Endothelial cell of umbilical vein (primary cell): Measurements from ENCODE around the gene GALNT11. TPM values are rescaled to one million over a fixed set of nuclear protein-coding genes. Genes with fewer than 3 reads are reported as not detected.

Source experiments
- BruUV-seq: library from RNA; stranded (reverse); fragments of 400-500 nt; replicated peaks from 2 replicates; lab custom pipeline; 2021; lab: Mats Ljungman, UMichigan
- CTCF ChIA-PET: fragments of 300-600, 350-600 bp; sonication (Branson Sonifier 250); formaldehyde crosslinking; loops from one replicate; lab custom pipeline; 2021; ENCODE audit warnings: antibody characterized with exemption, inconsistent platforms; lab: Charles Lee
- POLR2A ChIA-PET: fragments of 300-600, 350-600 bp; sonication (Branson Sonifier 250); formaldehyde crosslinking; loops from one replicate; lab custom pipeline; 2021; ENCODE audit warnings: antibody characterized with exemption, inconsistent platforms; lab: Charles Lee
- DNase-seq: peaks from one replicate; pipeline ENCODE4 v3.0.0-alpha.2; 2011; ENCODE audit warnings: low read depth, low spot score
- FAIRE-seq: peaks from 2 replicates; lab custom pipeline; 2011; peaks lifted over from hg19 to GRCh38; lab: Jason Lieb, UNC
- H2AFZ ChIP-seq: 2 replicates; pipeline ENCODE4 v1.6.0; 2012; ENCODE audit warnings: low read depth, low read length, control low read depth, inconsistent platforms
- H3K27ac ChIP-seq: 2 replicates; pipeline ENCODE4 v1.5.1; 2011; ENCODE audit warnings: low read depth, mild to moderate bottlenecking, control low read depth, low read length, moderate library complexity; ENCODE audit not compliant: insufficient read depth
- H3K27me3 ChIP-seq, 2 experiments: 2 replicates each; pipeline versions ENCODE4 v1.6.0 to v1.6.1; 2011; ENCODE audit warnings: low read length in 2 of 2, mixed read lengths in 1 of 2; ENCODE audit not compliant: control insufficient read depth in 2 of 2, insufficient read depth in 2 of 2
- H3K36me3 ChIP-seq, 2 experiments: 2 replicates in 1 of 2; 3 replicates in 1 of 2; pipeline ENCODE4 v1.5.1; 2011; ENCODE audit warnings: low read length in 2 of 2, mild to moderate bottlenecking in 1 of 2, moderate library complexity in 1 of 2; ENCODE audit not compliant: control insufficient read depth in 2 of 2, insufficient read depth in 2 of 2; ENCODE audit errors: extremely low read depth in 1 of 2
- H3K4me1 ChIP-seq: 3 replicates; pipeline ENCODE4 v1.5.1; 2011; ENCODE audit warnings: mild to moderate bottlenecking, low read length; ENCODE audit not compliant: control insufficient read depth, insufficient read depth; ENCODE audit errors: extremely low read depth
- H3K4me2 ChIP-seq: 2 replicates; pipeline ENCODE4 v1.6.1; 2011; ENCODE audit warnings: low read length, control low read depth, mixed read lengths; ENCODE audit not compliant: insufficient read depth
- H3K4me3 ChIP-seq, 3 experiments: fragments of 200-600 bp in 1 of 3; sonication (generic), shearing (Covaris generic) in 1 of 3; replicated peaks in 1 of 3; 2 replicates each; pipeline ENCODE4 v1.5.1; 2011 to 2016; ENCODE audit warnings: control low read depth in 3 of 3, low read length in 3 of 3, mild to moderate bottlenecking in 2 of 3, inconsistent platforms in 1 of 3, low read depth in 1 of 3, moderate library complexity in 1 of 3; ENCODE audit not compliant: insufficient read depth in 1 of 3
- H3K79me2 ChIP-seq: 2 replicates; pipeline ENCODE4 v1.6.0; 2012; ENCODE audit warnings: low read length, inconsistent platforms; ENCODE audit not compliant: control insufficient read depth, insufficient read depth
- H3K9ac ChIP-seq: replicated peaks from 2 replicates; pipeline ENCODE3; 2011; ENCODE audit warnings: low read length, control low read depth; ENCODE audit not compliant: insufficient read depth; ENCODE audit errors: extremely low read depth
- H3K9me1 ChIP-seq: replicated peaks from 3 replicates; pipeline ENCODE4 v1.6.0; 2011; ENCODE audit warnings: mild to moderate bottlenecking, low read length; ENCODE audit not compliant: control insufficient read depth, insufficient read depth; ENCODE audit errors: extremely low read depth
- H3K9me3 ChIP-seq: replicated peaks from 2 replicates; pipeline ENCODE4 v1.5.1; 2012; ENCODE audit warnings: low read length, inconsistent platforms; ENCODE audit not compliant: control insufficient read depth, insufficient read depth
- H4K20me1 ChIP-seq: replicated peaks from 2 replicates; pipeline ENCODE3; 2011; ENCODE audit warnings: mild to moderate bottlenecking, low read length; ENCODE audit not compliant: control insufficient read depth, insufficient read depth; ENCODE audit errors: extremely low read depth
- EZH2 ChIP-seq: IDR thresholded peaks from 2 replicates; pipeline ENCODE4 v1.6.1; 2012; ENCODE audit warnings: borderline replicate concordance, low read depth, mild to moderate bottlenecking, moderate library complexity, low read length, inconsistent platforms; ENCODE audit not compliant: severe bottlenecking
- FOS ChIP-seq: IDR thresholded peaks from 2 replicates; pipeline ENCODE4 v1.6.1; 2011; ENCODE audit warnings: mild to moderate bottlenecking, low read length, moderate library complexity, borderline replicate concordance; ENCODE audit not compliant: insufficient read depth
- GATA2 ChIP-seq: IDR thresholded peaks from 2 replicates; pipeline ENCODE4 v1.7.0; 2011; ENCODE audit warnings: low read depth, mild to moderate bottlenecking, moderate library complexity, mixed read lengths, low read length; ENCODE audit not compliant: insufficient read length, insufficient read depth
- JUN ChIP-seq: IDR thresholded peaks from 2 replicates; pipeline ENCODE4 v1.6.1; 2011; ENCODE audit warnings: borderline replicate concordance, low read depth; ENCODE audit not compliant: insufficient read length, insufficient read depth
- MYC ChIP-seq: IDR thresholded peaks from one replicate; pipeline ENCODE4 v1.6.1; 2011; ENCODE audit warnings: mild to moderate bottlenecking, low read depth, low read length
- POLR2A ChIP-seq: IDR thresholded peaks from 2 replicates; pipeline ENCODE4 v1.6.1; 2012; ENCODE audit warnings: low read depth, mild to moderate bottlenecking, control low read depth, low read length
- POLR2AphosphoS5 ChIP-seq: IDR thresholded peaks from 2 replicates; pipeline ENCODE4 v1.6.1; 2012; ENCODE audit warnings: low read depth, mild to moderate bottlenecking, control low read depth, low read length, moderate library complexity; ENCODE audit not compliant: insufficient read depth
- dilution Hi-C: fragments of 300-500 bp; cut with MboI; formaldehyde crosslinking; loops from one replicate; pipeline ENCODE4 v1.15.0; 2019; ENCODE audit warnings: low sequenced_read_pairs; ENCODE audit not compliant: extremely low pct_ligation_motif_present
- intact Hi-C: fragments of 100-400 bp; cut with micrococcal nuclease; formaldehyde crosslinking; loops from one replicate; pipeline ENCODE4 v1.10.0; 2022
- polyA plus RNA-seq, 4 experiments: library from polyadenylated mRNA; depleted of rRNA in 3 of 4; stranded (reverse) in 3 of 4; unstranded in 1 of 4; fragments of >200 nt; gene quantifications; 2 replicates each; pipeline versions ENCODE4 v1.2.1 to v1.2.3, GENCODE V29; 2011 to 2012; ENCODE audit warnings: missing spikeins in 1 of 4
- total RNA-seq: library from RNA; stranded (reverse); gene quantifications from 2 replicates; pipeline ENCODE4 v1.2.3, GENCODE V29; 2021
- TF ChIP-seq, protein P1 (sequence below), 2 donors: IDR thresholded peaks; 1 replicate in 1 of 2; 2 replicates in 1 of 2; pipeline ENCODE4 v1.5.1; 2011; ENCODE audit warnings: low read length in 2 of 2, mild to moderate bottlenecking in 2 of 2, moderate library complexity in 2 of 2, control low read depth in 1 of 2, inconsistent platforms in 1 of 2, low read depth in 1 of 2; ENCODE audit not compliant: insufficient read depth in 1 of 2; ENCODE audit errors: extremely low read depth in 1 of 2
- TF ChIP-seq, protein P2 (sequence below): IDR thresholded peaks from 2 replicates; pipeline ENCODE4 v1.6.1; 2011; ENCODE audit not compliant: insufficient read depth, insufficient read length

The GALNT11 gene
- total and polyA plus RNA-seq, 2 donors (not counting 3 experiments of a cell fraction or from before 2014, with no cell fraction given): 27.7 to 36.5 TPM

DNA sequence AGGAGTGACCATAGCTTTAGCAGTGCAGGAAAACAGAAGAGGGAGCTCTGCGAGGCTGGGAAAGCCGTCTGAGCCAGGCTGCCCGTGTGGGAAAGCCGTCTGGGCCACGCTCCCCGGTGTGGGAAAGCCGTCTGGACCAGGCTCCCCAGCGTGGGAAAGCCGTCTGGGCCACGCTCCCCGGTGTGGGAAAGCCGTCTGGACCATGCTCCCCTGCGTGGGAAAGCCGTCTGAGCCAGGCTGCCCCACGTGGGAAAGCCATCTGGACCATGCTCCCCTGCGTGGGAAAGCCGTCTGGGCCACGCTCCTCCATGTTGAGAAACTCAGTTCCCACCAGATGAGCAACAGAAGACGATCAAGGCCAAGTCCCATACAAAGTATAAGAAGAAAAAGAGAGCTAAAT lies 101.8 kb downstream of the GALNT11 start:
- no peak overlapping the region for H3K4me3 ChIP-seq
- no peak overlapping the region for H3K27ac ChIP-seq
- dilution Hi-C loops: no loop called here
- POLR2A ChIA-PET: no interaction called here
- H4K20me1 ChIP-seq: no peaks in the 10 kb centered on the region
- no peaks in the 10 kb centered on the region for H3K9me1 ChIP-seq
- H3K9me3 ChIP-seq: no peaks in the 10 kb centered on the region
- no peak for DNase-seq
- no peak overlapping the region for H3K4me2 ChIP-seq
- H3K9ac ChIP-seq: no peak overlapping the region
- CTCF ChIA-PET: no interaction called here
- BruUV-seq: no TSS peak
- TF ChIP-seq, protein P1, sequence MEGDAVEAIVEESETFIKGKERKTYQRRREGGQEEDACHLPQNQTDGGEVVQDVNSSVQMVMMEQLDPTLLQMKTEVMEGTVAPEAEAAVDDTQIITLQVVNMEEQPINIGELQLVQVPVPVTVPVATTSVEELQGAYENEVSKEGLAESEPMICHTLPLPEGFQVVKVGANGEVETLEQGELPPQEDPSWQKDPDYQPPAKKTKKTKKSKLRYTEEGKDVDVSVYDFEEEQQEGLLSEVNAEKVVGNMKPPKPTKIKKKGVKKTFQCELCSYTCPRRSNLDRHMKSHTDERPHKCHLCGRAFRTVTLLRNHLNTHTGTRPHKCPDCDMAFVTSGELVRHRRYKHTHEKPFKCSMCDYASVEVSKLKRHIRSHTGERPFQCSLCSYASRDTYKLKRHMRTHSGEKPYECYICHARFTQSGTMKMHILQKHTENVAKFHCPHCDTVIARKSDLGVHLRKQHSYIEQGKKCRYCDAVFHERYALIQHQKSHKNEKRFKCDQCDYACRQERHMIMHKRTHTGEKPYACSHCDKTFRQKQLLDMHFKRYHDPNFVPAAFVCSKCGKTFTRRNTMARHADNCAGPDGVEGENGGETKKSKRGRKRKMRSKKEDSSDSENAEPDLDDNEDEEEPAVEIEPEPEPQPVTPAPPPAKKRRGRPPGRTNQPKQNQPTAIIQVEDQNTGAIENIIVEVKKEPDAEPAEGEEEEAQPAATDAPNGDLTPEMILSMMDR (IDR thresholded peaks at IDR 0.05; ENCODE audit: extremely low read depth in 1 of 2, insufficient read depth in 1 of 2, low read depth in 1 of 2, low read length in 2 of 2): no peak
- no peak for TF ChIP-seq GATA2
- no peak for TF ChIP-seq POLR2AphosphoS5
- no peak for TF ChIP-seq JUN
- no peak for TF ChIP-seq FOS
- no peak for TF ChIP-seq MYC
- no peak for TF ChIP-seq POLR2A
- TF ChIP-seq, protein P2, sequence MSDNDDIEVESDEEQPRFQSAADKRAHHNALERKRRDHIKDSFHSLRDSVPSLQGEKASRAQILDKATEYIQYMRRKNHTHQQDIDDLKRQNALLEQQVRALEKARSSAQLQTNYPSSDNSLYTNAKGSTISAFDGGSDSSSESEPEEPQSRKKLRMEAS: no peak
- no peak for TF ChIP-seq EZH2
- H3K4me1 ChIP-seq: no peaks in the 10 kb centered on the region
- H2AFZ ChIP-seq: no peak overlapping the region
- peaks cover 9 to 27% of the 10 kb centered on the region in 2 experiments for H3K36me3 ChIP-seq
- no peaks in the 10 kb centered on the region for H3K79me2 ChIP-seq
- intact Hi-C loops: no loop called here
- H3K27me3 ChIP-seq: no peaks in the 10 kb centered on the region
- FAIRE-seq: no peak
